Measurements from ENCODE around the gene NOTCH4. TPM values are rescaled to one million over a fixed set of nuclear protein-coding genes. Genes with fewer than 3 reads are reported as not detected.

The NOTCH4 gene
- total and polyA plus RNA-seq, 9 of the 15 experiments (the other 6 are each of a cell fraction or from before 2014, with no cell fraction given), result 0.24 to 4.3 (median 1.7) TPM

DNA sequence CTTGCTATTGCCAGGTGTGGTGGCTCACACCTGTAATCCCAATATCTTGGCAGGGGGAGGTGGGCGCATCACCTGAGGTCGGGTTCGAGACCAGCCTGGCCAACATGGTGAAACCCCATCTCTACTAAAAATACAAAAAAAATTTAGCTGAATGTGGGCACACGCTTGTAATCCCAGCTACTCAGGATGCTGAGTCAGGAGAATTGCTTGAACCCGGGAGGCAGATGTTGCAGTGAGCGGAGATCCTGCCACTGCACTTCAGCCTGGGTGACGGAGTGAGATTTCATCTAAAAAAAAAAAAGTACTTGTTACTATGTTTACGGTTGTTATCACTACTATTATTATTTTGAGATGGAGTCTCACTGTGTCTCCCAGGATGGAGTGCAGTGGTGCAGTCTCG lies 67.0 kb downstream of the NOTCH4 start (continued):
- TF ChIP-seq, protein P1, sequence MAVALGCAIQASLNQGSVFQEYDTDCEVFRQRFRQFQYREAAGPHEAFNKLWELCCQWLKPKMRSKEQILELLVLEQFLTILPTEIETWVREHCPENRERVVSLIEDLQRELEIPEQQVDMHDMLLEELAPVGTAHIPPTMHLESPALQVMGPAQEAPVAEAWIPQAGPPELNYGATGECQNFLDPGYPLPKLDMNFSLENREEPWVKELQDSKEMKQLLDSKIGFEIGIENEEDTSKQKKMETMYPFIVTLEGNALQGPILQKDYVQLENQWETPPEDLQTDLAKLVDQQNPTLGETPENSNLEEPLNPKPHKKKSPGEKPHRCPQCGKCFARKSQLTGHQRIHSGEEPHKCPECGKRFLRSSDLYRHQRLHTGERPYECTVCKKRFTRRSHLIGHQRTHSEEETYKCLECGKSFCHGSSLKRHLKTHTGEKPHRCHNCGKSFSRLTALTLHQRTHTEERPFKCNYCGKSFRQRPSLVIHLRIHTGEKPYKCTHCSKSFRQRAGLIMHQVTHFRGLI (CRISPR knock-in tag; IDR thresholded peaks at IDR 0.05), result no peak
- TF ChIP-seq TEAD4 (IDR thresholded peaks at IDR 0.05; ENCODE audit: low read length), result no peak
- TF ChIP-seq TEAD4 (CRISPR knock-in tag; IDR thresholded peaks at IDR 0.05; ENCODE audit: borderline replicate concordance), result no peak
- TF ChIP-seq MAFF (IDR thresholded peaks at IDR 0.05; ENCODE audit: low read length), result peak; percentile 36; the same call in 1 of the 2 replicates
- no peak for TF ChIP-seq ARHGAP35 (IDR thresholded peaks at IDR 0.05; ENCODE audit: partially characterized antibody)
- TF ChIP-seq RFX5 (IDR thresholded peaks at IDR 0.05; ENCODE audit: low read depth, low read length), result no peak
- TF ChIP-seq KDM5B (IDR thresholded peaks at IDR 0.05; ENCODE audit: insufficient replicate concordance, low read depth, low read length), result no peak
- TF ChIP-seq RBFOX2 (IDR thresholded peaks at IDR 0.05; ENCODE audit: low read depth, low read length), result no peak
- TF ChIP-seq KDM4B (IDR thresholded peaks at IDR 0.05; ENCODE audit: borderline replicate concordance in 2 of 2, low read depth in 1 of 2), result no peak
- peak; percentile 75 for TF ChIP-seq C11orf30 (IDR thresholded peaks at IDR 0.05; ENCODE audit: low read depth)
- TF ChIP-seq, protein P2, sequence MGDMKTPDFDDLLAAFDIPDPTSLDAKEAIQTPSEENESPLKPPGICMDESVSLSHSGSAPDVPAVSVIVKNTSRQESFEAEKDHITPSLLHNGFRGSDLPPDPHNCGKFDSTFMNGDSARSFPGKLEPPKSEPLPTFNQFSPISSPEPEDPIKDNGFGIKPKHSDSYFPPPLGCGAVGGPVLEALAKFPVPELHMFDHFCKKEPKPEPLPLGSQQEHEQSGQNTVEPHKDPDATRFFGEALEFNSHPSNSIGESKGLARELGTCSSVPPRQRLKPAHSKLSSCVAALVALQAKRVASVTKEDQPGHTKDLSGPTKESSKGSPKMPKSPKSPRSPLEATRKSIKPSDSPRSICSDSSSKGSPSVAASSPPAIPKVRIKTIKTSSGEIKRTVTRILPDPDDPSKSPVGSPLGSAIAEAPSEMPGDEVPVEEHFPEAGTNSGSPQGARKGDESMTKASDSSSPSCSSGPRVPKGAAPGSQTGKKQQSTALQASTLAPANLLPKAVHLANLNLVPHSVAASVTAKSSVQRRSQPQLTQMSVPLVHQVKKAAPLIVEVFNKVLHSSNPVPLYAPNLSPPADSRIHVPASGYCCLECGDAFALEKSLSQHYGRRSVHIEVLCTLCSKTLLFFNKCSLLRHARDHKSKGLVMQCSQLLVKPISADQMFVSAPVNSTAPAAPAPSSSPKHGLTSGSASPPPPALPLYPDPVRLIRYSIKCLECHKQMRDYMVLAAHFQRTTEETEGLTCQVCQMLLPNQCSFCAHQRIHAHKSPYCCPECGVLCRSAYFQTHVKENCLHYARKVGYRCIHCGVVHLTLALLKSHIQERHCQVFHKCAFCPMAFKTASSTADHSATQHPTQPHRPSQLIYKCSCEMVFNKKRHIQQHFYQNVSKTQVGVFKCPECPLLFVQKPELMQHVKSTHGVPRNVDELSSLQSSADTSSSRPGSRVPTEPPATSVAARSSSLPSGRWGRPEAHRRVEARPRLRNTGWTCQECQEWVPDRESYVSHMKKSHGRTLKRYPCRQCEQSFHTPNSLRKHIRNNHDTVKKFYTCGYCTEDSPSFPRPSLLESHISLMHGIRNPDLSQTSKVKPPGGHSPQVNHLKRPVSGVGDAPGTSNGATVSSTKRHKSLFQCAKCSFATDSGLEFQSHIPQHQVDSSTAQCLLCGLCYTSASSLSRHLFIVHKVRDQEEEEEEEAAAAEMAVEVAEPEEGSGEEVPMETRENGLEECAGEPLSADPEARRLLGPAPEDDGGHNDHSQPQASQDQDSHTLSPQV (IDR thresholded peaks at IDR 0.05), result no peak
- TF ChIP-seq MAFG (tag; conservative IDR thresholded peaks at IDR 0.05), result peak; percentile 66
- TF ChIP-seq HDAC3 (IDR thresholded peaks at IDR 0.05; ENCODE audit: borderline replicate concordance, partially characterized antibody), result no peak
- TF ChIP-seq SAFB2 (IDR thresholded peaks at IDR 0.05; ENCODE audit: borderline replicate concordance, low read depth, low read length, severe bottlenecking), result no peak
- no peak for TF ChIP-seq NCOA4 (IDR thresholded peaks at IDR 0.05; ENCODE audit: partially characterized antibody)
- TF ChIP-seq, protein P3, sequence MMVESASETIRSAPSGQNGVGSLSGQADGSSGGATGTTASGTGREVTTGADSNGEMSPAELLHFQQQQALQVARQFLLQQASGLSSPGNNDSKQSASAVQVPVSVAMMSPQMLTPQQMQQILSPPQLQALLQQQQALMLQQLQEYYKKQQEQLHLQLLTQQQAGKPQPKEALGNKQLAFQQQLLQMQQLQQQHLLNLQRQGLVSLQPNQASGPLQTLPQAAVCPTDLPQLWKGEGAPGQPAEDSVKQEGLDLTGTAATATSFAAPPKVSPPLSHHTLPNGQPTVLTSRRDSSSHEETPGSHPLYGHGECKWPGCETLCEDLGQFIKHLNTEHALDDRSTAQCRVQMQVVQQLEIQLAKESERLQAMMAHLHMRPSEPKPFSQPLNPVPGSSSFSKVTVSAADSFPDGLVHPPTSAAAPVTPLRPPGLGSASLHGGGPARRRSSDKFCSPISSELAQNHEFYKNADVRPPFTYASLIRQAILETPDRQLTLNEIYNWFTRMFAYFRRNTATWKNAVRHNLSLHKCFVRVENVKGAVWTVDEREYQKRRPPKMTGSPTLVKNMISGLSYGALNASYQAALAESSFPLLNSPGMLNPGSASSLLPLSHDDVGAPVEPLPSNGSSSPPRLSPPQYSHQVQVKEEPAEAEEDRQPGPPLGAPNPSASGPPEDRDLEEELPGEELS (CRISPR knock-in tag; IDR thresholded peaks at IDR 0.05; ENCODE audit: borderline replicate concordance), result no peak
- no peak for TF ChIP-seq ZFP1 (CRISPR knock-in tag; IDR thresholded peaks at IDR 0.05)
- TF ChIP-seq ZNF316 (IDR thresholded peaks at IDR 0.05), result peak; percentile 80
- TF ChIP-seq, protein P4, sequence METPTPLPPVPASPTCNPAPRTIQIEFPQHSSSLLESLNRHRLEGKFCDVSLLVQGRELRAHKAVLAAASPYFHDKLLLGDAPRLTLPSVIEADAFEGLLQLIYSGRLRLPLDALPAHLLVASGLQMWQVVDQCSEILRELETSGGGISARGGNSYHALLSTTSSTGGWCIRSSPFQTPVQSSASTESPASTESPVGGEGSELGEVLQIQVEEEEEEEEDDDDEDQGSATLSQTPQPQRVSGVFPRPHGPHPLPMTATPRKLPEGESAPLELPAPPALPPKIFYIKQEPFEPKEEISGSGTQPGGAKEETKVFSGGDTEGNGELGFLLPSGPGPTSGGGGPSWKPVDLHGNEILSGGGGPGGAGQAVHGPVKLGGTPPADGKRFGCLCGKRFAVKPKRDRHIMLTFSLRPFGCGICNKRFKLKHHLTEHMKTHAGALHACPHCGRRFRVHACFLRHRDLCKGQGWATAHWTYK (CRISPR knock-in tag; IDR thresholded peaks at IDR 0.05), result no peak

All from K562 (cell line).